CD4-positive, CD25-positive, alpha-beta regulatory T cell (primary cell): ENCODE measurements around the gene MDFIC2. TPM values are rescaled to one million over a fixed set of nuclear protein-coding genes. Genes with fewer than 3 reads are reported as not detected.

ENCODE experiments used
- ATAC-seq, 2 donors: fragments of 150-1000 bp; cut with Tn5 transposase; one replicate each; pipeline ENCODE4 v1.10.0; 2021; ENCODE audit warnings: low read depth in 2 of 2, moderate number of reproducible peaks in 2 of 2, moderate library complexity in 1 of 2
- DNase-seq, 3 donors: peaks; one replicate each; pipeline versions ENCODE4 v3.0.0 to v3.0.0-alpha.2; 2012 to 2022; ENCODE audit warnings: mixed read lengths in 1 of 3
- H3K27ac ChIP-seq: one replicate; pipeline ENCODE4 v1.7.0; 2013; ENCODE audit warnings: mild to moderate bottlenecking, low read length; ENCODE audit not compliant: insufficient read depth, poor library complexity, severe bottlenecking
- H3K27me3 ChIP-seq: one replicate; pipeline ENCODE4 v1.7.0; 2013; ENCODE audit warnings: low read length; ENCODE audit not compliant: control insufficient read depth, insufficient read depth
- H3K36me3 ChIP-seq: one replicate; pipeline ENCODE4 v1.7.0; 2013; ENCODE audit warnings: mild to moderate bottlenecking, low read length, moderate library complexity; ENCODE audit not compliant: control insufficient read depth, insufficient read depth
- H3K4me1 ChIP-seq: 2 replicates; pipeline ENCODE4 v1.7.0; 2013; ENCODE audit warnings: mild to moderate bottlenecking, low read length; ENCODE audit not compliant: insufficient read depth, control insufficient read depth, poor library complexity, severe bottlenecking
- H3K4me3 ChIP-seq: one replicate; pipeline ENCODE4 v1.7.0; 2013; ENCODE audit warnings: low read depth, mild to moderate bottlenecking, low read length, moderate library complexity
- H3K9me3 ChIP-seq, 2 experiments: 1 replicate in 1 of 2; 2 replicates in 1 of 2; pipeline ENCODE4 v1.7.0; 2013; ENCODE audit warnings: low read length in 2 of 2, mild to moderate bottlenecking in 1 of 2, moderate library complexity in 1 of 2; ENCODE audit not compliant: control insufficient read depth in 2 of 2
- H3K27ac Mint-ChIP-seq, 3 donors: one replicate each; pipeline ENCODE4 v1.8.0; 2020 to 2022; ENCODE audit warnings: mild to moderate bottlenecking in 3 of 3, mixed read lengths in 3 of 3, moderate library complexity in 2 of 3
- H3K27me3 Mint-ChIP-seq: one replicate; pipeline ENCODE4 v1.8.0; 2022; ENCODE audit warnings: mild to moderate bottlenecking, mixed read lengths
- H3K36me3 Mint-ChIP-seq: one replicate; pipeline ENCODE4 v1.8.0; 2020; ENCODE audit warnings: mixed read lengths
- H3K4me1 Mint-ChIP-seq, 4 donors: one replicate each; pipeline ENCODE4 v1.8.0; 2020 to 2022; ENCODE audit warnings: mixed read lengths in 4 of 4, mild to moderate bottlenecking in 1 of 4
- H3K4me3 Mint-ChIP-seq, 4 donors: one replicate each; pipeline ENCODE4 v1.8.0; 2020 to 2022; ENCODE audit warnings: mild to moderate bottlenecking in 4 of 4, mixed read lengths in 4 of 4, moderate library complexity in 3 of 4
- H3K9me3 Mint-ChIP-seq, 7 donors: one replicate each; pipeline ENCODE4 v1.8.0; 2020 to 2022; ENCODE audit warnings: mixed read lengths in 7 of 7, mild to moderate bottlenecking in 3 of 7, moderate library complexity in 2 of 7
- polyA plus RNA-seq, 4 donors: library from polyadenylated mRNA; unstranded; fragments of 300-500 nt; fragmentation: Illumina TruSeq; gene quantifications; one replicate each; pipeline ENCODE4 v1.2.3, GENCODE V29; 2021
- total RNA-seq: library from RNA; stranded (reverse); gene quantifications from one replicate; pipeline ENCODE4 v1.2.3, GENCODE V29; 2022

Gene MDFIC2
- total and polyA plus RNA-seq, 5 donors from 2014 or later, result not detected

DNA sequence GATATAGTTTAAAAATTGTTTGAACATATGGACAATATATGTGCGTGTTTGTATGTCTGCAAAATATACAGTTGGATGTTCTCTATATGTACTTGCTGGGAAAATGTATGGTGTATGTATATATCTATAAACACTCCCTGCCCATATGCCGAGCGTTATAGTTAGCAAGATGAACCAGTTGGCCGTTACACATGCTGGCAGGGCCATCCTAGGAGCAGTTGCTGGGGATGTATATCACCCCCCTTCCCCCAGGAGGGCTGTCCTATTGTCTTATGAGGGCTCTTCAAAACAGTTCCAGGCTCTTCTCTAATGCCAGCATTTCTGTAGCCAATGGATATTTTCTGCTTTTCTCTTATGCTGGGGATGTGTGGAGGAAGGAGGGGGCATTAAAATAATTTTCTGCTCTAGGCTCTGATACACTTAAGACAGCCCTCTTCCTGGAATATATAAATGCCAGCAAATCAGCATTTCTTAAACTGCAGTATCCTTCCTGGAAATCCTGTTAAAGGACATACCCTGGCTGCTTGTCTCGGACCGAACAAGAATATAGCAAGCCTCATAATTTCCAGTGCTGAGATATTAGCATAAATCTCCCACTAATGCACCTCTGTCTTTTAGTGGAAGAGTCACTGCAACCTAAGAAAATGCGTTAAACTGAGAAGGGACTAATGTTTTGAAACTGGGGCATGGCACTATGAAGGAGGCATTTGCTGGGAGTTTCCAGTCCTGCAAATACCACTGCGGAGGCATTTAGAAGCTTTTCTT lies 134.4 kb downstream of the MDFIC2 start:
- peaks cover 4% of the 10 kb centered on the region for H3K27me3 Mint-ChIP-seq
- Histone ChIP-seq H3K27ac (no peak overlapping the region), H3K27me3 (no peaks in the 10 kb centered on the region), H3K36me3 (no peaks in the 10 kb centered on the region), H3K4me1 (no peaks in the 10 kb centered on the region), H3K4me3 (no peak overlapping the region), H3K9me3 (no peaks in the 10 kb centered on the region)
- peaks cover 0 to 2% (median 0%) of the 10 kb centered on the region in 7 donors for H3K9me3 Mint-ChIP-seq
- DNase-seq, result no peak
- H3K4me3 Mint-ChIP-seq, result no peak overlapping the region
- no peak for ATAC-seq
- H3K4me1 Mint-ChIP-seq, result no peaks in the 10 kb centered on the region
- no peaks in the 10 kb centered on the region for H3K36me3 Mint-ChIP-seq
- no peak overlapping the region for H3K27ac Mint-ChIP-seq

DNA sequence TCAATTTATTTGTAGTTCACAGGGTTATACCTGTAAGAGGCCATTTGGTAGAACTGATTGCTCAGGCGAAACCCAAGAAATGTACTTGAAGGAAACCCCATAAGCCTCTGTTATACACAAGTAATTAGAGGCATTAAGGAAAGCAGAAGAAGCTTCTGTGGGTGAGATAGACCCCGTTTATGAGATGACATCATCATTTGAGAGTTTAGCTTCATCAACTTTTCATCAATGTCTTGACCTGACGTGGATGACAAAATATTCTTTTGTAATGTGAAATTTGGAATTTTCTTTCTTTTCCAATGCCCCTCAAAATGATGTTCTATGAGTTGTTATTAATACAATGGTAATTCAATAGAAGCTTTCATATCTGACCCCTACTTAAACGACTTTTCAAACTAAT lies 136.2 kb downstream of the MDFIC2 start:
- H3K27me3 Mint-ChIP-seq, result no peaks in the 10 kb centered on the region
- no peaks in the 10 kb centered on the region for H3K9me3 Mint-ChIP-seq

DNA sequence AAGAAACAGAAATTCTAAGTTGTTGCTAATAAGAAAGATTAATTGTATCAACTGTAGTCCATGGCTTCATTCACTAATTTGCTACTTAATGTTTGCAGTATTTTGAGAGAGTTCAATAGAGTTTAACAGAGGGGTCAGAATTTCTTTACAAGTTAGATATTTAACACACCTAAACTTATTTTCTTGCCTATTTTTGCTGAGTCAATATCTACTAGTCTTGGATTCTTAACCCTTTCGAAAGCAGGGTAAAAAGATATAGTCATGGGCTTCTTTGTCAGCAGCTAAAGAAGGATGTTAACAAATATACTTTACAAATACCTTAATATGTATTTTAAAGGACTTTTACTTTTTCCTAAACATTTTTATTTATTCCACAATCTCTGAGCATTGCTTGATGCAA lies 155.6 kb downstream of the MDFIC2 start:
- Histone ChIP-seq H3K36me3 (no peaks in the 10 kb centered on the region), H3K27me3 (no peaks in the 10 kb centered on the region), H3K4me1 (no peaks in the 10 kb centered on the region), H3K27ac (no peak overlapping the region), H3K9me3 (no peaks in the 10 kb centered on the region), H3K4me3 (no peak overlapping the region)
- no peak for ATAC-seq
- no peaks in the 10 kb centered on the region for H3K36me3 Mint-ChIP-seq
- DNase-seq, result no peak
- no peak overlapping the region for H3K27ac Mint-ChIP-seq
- H3K9me3 Mint-ChIP-seq, result peaks cover 0 to 4% (median 1%) of the 10 kb centered on the region in 7 donors
- peaks cover 7% of the 10 kb centered on the region for H3K27me3 Mint-ChIP-seq
- no peak overlapping the region for H3K4me3 Mint-ChIP-seq
- no peaks in the 10 kb centered on the region for H3K4me1 Mint-ChIP-seq

More for the DNA sequence above, 136.2 kb downstream of the MDFIC2 start:
- no peak overlapping the region for H3K27ac ChIP-seq
- no peak overlapping the region for H3K4me3 Mint-ChIP-seq
- H3K4me3 ChIP-seq, result no peak overlapping the region
- H3K9me3 ChIP-seq, result no peaks in the 10 kb centered on the region
- H3K27me3 ChIP-seq, result no peaks in the 10 kb centered on the region
- H3K27ac Mint-ChIP-seq, result peak overlapping the region in 1 of 3 donors; percentile 49
- DNase-seq, result no peak
- no peaks in the 10 kb centered on the region for H3K36me3 ChIP-seq
- no peaks in the 10 kb centered on the region for H3K36me3 Mint-ChIP-seq
- H3K4me1 Mint-ChIP-seq, result no peaks in the 10 kb centered on the region
- H3K4me1 ChIP-seq, result no peaks in the 10 kb centered on the region
- no peak for ATAC-seq

DNA sequence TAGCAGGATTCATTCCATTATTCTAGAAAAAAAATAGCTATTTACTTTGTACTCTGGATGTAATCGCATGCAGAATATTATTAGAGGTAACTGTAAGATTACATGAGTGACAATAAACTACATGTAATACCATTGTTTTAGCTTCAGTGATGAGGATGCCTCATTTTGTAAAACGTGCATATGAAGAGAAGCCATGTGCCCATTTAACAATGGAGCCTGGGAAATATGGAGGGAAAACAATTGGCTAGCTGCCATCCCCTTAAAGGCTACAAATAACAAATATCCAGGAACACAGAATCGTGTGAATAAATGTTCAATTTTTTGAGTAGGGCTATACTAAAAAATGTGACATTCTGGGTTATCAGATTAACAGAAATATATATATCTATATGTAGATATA lies 161.8 kb downstream of the MDFIC2 start:
- no peaks in the 10 kb centered on the region for H3K36me3 Mint-ChIP-seq
- no peaks in the 10 kb centered on the region for H3K27me3 ChIP-seq
- ATAC-seq (no peak), DNase-seq (no peak)
- peaks cover 0 to 3% (median 0%) of the 10 kb centered on the region in 7 donors for H3K9me3 Mint-ChIP-seq
- no peaks in the 10 kb centered on the region for H3K4me1 Mint-ChIP-seq
- H3K36me3 ChIP-seq, result no peaks in the 10 kb centered on the region
- no peak overlapping the region for H3K4me3 Mint-ChIP-seq
- H3K4me1 ChIP-seq, result no peaks in the 10 kb centered on the region
- no peaks in the 10 kb centered on the region for H3K9me3 ChIP-seq
- H3K4me3 ChIP-seq, result no peak overlapping the region
- H3K27ac ChIP-seq, result no peak overlapping the region
- no peak overlapping the region for H3K27ac Mint-ChIP-seq
- no peaks in the 10 kb centered on the region for H3K27me3 Mint-ChIP-seq

DNA sequence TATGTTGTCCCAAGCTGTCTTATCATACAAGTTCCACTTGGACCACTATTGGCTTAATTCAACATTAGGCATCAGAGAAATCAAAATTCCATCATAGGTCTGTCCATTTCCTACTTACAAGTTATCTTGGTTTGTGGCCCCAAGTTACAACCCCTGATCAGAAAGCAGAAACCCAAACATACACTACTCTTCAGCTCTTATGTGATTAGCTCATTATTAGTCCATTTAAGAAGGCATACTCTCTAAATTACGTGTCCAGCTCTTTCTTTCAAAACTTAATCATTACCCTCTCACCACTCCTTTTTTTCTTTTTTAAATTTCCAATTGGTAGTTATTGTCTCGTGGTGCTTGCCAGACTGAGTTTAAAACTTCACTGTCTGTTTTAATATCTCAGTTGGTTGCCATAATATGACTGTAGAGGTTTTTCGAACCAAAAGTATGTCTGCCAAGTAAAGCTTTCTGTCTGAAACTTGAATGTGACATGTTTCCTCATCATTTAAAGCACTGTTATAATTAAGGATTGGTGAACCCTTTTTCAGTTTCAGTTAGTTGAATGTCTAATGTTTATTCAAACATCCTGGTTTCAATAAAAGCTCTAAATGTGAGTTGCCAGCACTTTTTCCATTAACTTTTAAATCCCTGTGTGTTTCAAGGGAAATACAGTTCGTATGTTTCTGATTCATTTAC lies 162.6 kb downstream of the MDFIC2 start:
- no peak overlapping the region for H3K4me3 Mint-ChIP-seq
- H3K27ac Mint-ChIP-seq, result no peak overlapping the region
- no peaks in the 10 kb centered on the region for H3K27me3 Mint-ChIP-seq
- no peaks in the 10 kb centered on the region for H3K4me1 ChIP-seq
- no peak for ATAC-seq
- no peaks in the 10 kb centered on the region for H3K4me1 Mint-ChIP-seq
- H3K27ac ChIP-seq, result no peak overlapping the region
- no peaks in the 10 kb centered on the region for H3K36me3 ChIP-seq
- H3K9me3 ChIP-seq, result no peaks in the 10 kb centered on the region
- no peak for DNase-seq
- no peak overlapping the region for H3K4me3 ChIP-seq
- no peaks in the 10 kb centered on the region for H3K36me3 Mint-ChIP-seq
- no peaks in the 10 kb centered on the region for H3K27me3 ChIP-seq
- H3K9me3 Mint-ChIP-seq, result peaks cover 0 to 3% (median 0%) of the 10 kb centered on the region in 7 donors
